Inflammatory macrophage treated with lipopolysaccharide for 1 hour (primary cell): ENCODE measurements around the gene PMFBP1.

ENCODE experiments used
- DNase-seq, 2 donors: peaks; one replicate each; pipeline ENCODE4 v3.0.0-alpha.2; 2020 to 2022

Gene PMFBP1

GRCh38 chr16:72129976-72130656, 41.8 kb downstream of the PMFBP1 start:
- DNase-seq: peak; percentile 28 to 65

DNA sequence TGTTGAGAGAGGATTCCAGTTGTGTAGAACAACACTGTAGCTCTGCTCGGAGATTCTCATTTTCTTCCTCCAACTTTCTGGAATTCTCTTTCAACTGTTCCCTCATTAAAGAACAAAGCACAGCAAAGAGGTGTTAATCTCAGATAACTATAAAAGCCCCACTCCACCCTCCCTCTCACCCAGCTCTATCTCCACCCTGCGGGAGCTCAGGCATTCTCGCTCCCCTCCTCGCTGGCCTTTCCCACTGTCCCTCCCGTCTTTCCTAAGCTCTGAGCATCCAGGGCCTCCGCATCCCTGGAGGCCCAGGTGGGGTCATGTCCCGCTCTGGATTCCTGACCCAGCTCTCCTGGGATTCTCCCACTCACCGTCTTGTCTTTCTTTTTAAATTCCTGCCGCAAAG, 43.3 kb downstream of the PMFBP1 start:
- DNase-seq: no peak

DNA sequence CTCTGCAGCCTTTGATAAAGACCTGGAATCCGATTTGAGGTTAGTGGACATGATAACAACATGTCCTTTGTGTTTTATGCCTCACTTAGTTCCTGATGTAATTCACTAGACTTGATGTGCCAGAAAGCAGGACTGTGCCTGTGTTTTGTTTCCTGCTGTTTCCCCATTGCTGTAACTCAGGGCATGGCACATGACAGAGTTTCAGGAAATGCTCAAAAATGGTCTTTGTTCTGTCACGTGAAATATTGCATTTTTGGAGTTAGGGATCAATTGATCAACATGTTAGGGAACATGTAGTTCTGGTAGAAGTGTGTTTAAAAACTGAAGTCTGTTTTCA, 45.6 kb downstream of the PMFBP1 start:
- DNase-seq: peak; percentile 26 to 41

- DNase-seq: peak; percentile 43 to 64
Observed at GRCh38 chr16:72125635-72126428, 46.1 kb downstream of the PMFBP1 start.

- peak; percentile 59 to 85 for DNase-seq
Observed at GRCh38 chr16:72124761-72125634, 47.0 kb downstream of the PMFBP1 start.

DNA sequence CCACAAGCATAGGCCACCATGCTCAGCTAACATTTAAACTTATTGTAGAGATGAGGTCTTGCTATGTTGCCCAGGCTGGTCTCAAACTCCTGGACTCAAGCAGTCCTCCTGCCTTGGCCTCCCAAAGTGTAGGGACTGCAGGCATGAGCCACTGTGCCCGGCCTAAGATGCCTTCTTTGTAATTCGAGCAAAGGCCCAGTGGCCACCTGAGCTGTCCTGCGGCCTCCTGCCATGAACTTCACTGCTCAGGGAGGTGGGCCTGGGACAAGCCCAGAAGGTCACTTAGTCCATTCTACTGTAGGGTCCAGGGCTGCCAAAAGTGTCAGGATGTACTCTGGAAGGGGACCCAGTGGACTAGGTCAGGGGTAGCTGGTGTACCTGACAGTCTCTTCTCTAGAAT, 47.8 kb downstream of the PMFBP1 start:
- no peak for DNase-seq

- no peak for DNase-seq
Observed at GRCh38 chr16:72123426-72123825, 48.5 kb downstream of the PMFBP1 start.

DNA sequence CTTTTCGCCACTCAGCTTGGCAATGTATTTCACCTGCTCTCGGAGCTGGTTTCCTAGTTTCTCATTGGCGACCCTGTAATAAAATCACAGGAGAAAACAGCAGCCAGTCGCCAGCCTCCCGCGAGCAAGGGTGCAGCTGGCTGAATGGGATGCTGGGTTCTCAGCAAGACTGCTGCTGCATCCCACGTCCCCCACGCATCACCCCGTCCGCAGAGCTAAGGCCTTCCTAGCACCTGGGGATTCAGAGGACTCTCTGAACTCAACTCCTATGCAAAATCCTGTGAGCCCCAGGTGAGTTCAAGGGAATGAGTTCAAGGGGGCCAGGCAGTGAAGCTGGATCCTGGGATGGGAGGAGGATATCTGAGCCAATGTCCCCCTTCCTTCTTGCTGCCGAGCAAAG, 49.0 kb downstream of the PMFBP1 start:
- DNase-seq: no peak

GRCh38 chr16:72122308-72122707, 49.6 kb downstream of the PMFBP1 start:
- DNase-seq: no peak

DNA sequence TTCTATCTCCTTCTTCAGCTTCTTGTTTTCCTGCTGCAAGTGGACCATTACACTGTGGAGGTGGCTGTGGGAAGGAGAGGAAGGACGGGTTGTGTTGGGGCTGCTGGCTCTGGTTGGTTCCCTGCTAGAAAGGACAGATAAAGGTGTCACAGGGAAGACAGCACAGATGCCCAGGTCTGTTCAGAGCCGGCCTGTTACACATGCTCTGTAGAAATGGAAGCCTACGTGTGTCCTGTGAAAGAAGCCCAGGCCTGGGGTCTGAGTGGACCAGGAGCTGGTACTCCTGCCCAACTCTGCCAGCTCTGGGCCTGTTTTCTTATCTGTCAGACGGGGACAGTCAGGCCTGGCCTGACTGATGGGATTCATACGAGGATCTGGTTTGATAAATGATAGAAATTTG, 51.9 kb downstream of the PMFBP1 start:
- no peak for DNase-seq

DNA sequence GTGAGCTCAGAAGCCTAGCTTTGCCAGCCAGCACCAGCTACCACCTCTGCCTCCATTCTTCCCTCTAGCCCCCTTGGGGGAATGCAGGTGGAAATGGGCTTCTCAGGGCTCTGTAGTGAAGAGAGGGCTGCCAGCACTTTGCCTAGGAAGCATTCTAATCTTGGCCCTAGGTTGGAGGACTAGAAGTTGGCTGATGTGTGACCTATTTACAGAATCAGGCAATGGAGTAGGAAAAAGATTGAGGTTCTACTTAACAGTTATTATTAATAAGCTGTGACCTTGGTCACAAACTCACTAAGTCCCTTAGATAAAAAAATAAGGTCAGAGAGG, 58.4 kb downstream of the PMFBP1 start:
- no peak for DNase-seq

DNA sequence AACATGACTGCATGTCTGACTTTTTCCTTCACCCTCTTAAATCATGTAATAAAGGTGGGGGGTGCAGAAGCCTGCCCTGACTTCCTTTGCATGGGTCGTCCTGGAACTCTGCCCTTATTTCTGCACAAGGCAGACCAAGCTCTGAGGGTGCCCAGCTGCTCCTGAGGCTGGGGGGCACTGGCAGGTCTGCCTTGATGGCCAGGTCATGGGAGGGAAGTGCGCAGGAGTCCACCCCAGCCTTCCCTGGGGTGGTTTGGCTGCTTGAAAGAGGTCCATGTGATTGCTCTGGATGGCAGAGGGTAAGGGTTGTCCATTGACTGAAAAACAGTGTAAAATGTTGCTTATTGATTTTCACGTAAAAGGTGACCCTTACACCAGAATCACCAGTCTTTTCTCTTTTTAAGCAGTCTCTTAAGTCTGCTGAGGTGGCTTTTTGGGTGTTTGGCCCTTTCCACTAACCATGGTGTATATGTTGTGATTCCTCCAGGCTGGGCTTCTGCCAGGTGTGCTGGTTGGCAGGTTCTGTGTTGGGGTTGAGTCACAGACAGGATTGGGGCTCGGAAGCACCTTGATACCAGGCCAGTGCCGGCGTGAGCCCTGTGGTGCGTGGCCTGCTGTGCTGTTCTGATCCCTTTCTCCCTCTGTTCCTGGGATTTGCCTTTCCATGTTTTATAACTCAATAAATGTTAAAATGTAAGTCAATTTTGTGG, 58.9 kb downstream of the PMFBP1 start:
- DNase-seq: no peak

DNA sequence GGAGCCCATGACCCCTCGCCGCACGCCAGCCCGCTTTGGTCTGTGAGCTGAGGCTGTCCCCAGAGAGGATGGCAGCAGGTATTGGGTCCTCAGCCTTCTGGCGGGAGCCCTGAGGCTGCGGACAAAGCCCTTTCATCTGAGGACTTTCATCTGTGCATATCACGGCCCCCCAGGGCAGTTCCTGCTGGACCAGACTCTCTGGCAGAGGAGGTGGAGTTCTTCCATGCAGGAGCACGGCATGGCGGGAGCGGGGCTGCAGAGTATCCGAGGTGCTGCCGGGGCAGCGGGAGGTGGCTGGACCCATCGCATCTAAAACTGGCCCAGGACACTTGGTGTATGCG, 59.5 kb downstream of the PMFBP1 start:
- no peak for DNase-seq

GRCh38 chr16:72111657-72112451, 60.1 kb downstream of the PMFBP1 start:
- DNase-seq: no peak

- DNase-seq: no peak
Observed at GRCh38 chr16:72110662-72111615, 61.0 kb downstream of the PMFBP1 start.

DNA sequence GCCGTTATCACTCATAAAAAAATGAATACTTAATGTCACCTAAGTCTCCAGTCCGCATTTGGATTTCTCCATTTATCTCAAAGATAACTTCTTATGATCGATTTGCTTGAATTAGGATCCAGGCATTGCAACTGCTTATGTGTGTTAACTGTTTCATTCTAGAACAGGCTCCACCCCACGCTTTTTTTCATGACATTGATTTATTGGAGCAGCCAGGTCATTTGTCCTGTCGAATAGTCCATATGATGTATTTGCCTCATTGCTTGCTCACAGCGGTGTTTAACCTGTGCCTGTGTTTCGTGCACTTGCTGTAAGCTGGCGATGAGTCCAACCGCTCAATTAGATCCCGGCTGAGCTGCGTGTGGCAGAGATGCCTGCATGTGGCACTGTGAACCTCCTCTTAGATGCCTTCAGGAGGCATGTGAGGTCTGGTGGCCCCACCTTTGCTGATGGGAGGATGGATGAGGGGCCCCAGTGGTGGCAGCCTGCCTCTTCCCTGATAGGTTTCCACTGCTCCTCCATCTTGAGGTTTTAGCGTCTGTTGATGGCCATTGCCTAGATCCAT, 61.9 kb downstream of the PMFBP1 start:
- no peak for DNase-seq

- no peak for DNase-seq
Observed at GRCh38 chr16:72109300-72109699, 62.7 kb downstream of the PMFBP1 start.

GRCh38 chr16:72108353-72109102, 63.4 kb downstream of the PMFBP1 start:
- no peak for DNase-seq

- DNase-seq: no peak
Observed at GRCh38 chr16:72107371-72107770, 64.6 kb downstream of the PMFBP1 start.

GRCh38 chr16:72105978-72106377, 66.0 kb downstream of the PMFBP1 start:
- DNase-seq: no peak
